ENCODE data around the gene GNG4.
A peak's percentile ranks its signal among the peaks of the same experiment; 100 is the strongest.

GNG4 gene
- 0.70 to 0.97 reads per million in 2 donors for total RNA-seq

DNA sequence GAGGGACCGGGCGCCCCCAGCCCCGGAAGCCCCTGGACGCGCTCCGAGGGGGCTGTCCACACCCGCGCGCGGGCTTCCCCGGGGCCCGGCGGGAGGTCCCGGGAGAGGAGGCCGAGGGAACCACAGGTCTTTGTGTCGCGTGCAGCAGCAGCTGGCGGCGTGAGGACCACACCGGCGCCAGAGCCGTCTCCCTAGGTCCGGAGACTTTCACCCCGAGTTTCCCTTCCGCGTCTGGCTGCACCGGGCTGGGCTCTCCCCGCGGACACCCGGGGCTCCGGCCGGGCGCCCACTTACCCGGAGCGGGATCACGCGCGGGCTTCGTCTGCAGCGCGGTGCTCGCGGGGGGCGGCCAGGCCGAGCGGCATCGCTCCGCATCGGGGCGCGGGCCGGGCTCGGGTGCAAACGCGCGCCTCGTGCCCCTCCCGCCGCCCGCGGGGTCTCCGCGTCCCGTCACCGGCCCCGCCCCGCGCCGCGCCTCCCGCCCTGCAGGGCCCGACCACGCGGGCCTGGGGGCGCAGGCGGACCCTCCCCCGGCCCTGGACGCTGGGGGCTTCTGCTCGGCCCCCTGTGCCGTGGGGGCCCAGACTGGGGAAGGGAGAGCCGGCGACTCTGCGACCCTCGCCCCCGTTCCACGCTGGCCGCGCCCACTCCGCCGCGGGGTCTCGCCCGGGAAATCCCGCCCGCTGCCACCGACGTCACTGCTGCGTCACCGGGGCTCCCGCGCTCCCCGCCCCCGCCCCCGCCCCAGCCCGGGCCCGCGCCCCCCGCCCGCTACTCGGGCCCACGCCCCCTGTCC lies at the start of gene GNG4:
TSS of gene GNG4 (minus strand) at position 417 of the 796 bp plus-strand sequence. CDS start 65,946 bp downstream, outside the sequence.
- peak; percentile 31 for DNase-seq

GRCh38 chr1:235697508-235697907 lies 47.9 kb upstream of the GNG4 start:
- DNase-seq: no peak

- DNase-seq: no peak
These were observed 39.8 kb upstream of the GNG4 start for GRCh38 chr1:235689356-235689755.

DNA sequence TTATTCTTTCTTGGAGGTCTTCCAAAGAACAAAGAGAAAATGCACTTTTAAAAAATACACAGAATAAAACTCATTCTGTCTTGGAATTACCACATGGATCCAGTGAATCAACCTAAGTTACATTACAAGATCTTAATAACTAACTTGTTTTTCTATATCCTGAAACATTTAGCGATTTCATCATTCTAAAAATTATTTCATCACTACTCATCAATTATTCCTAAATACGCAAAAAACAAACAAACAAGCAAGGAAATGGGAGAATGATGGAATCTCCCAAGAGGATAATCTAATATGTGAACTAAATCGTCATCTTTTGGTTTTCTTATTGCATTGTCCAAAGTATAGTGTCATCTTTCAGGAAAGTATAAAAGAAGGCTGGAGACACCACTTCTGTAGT lies 38.5 kb upstream of the GNG4 start:
- DNase-seq: no peak

- no peak for DNase-seq
These were observed 34.1 kb upstream of the GNG4 start for GRCh38 chr1:235683653-235684052.

DNA sequence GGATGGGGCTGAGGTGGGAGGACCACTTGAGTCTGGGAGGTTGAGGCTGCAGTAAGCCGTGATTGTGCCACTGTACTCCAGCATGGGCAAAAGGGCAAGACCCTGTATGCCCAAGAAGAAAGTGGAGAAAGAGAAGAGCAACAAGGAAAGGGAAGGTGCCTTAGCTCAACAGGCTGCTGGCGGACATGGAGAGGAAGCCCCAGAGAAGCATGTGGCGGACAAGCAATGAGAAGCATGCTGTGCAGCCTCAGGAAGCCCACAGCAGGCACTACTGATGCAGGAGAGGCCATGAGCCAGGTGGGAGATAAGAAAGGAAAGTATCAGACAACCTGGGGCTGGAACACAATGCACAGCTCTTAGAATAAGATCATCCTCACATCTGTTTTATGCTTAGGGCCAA lies 32.6 kb upstream of the GNG4 start:
- no peak for DNase-seq

- no peak for DNase-seq
These were observed 30.1 kb upstream of the GNG4 start for GRCh38 chr1:235679644-235680043.

GRCh38 chr1:235679005-235679404 lies 29.4 kb upstream of the GNG4 start:
- DNase-seq: no peak

DNA sequence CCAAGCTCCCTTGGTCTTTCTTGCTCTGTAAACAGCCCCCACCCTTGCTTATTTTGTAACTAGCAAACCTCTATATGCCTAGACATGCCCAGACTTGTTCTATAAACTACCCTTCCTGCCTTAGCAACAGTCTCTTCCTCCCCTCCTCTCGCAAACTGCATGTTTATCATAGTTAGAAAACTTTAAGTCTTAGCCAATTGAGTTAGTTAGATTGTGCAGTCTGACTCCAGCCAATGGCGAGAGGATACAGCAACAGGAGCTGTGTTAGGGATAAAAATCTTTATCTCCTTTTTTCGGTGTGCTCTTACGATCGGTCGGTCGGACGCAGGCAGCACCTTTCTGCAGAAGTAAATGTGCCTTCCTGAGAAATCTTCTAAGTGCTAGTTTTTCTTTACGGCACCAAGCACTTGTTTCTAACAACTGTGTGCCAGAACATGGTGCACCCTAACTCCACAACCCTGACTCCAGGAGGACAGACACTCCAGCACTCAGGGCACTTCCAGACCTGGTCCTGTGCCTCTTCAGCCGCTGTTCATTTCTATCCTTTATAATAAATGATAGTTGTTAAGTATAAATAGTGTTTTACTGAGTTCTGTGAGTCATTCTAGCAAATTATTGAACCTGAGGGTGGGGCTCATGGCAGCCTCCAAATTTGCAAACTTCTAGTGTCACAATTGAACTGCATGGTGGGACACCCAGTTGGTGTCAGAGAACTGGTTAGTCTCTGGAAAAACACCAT lies 25.7 kb upstream of the GNG4 start:
- DNase-seq: no peak

DNA sequence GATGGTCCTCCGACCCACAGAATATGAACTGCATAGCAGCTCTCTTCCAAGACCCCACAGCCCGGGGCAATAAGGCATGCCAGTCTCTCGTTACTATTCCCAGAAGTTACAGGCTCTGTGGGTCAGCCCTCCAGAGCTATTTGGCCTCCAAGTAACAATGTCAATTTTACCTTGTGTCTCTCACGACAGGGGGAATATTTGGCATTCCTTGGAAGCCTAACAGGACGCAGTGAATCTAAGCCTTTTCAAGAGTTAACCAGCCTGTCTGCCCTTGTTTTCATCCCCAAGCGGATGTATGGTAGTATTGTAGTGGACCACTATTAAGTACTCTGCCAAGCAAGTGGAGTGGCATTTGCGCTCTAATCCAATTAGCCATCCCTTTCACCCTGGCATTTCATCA lies 24.4 kb upstream of the GNG4 start:
- no peak for DNase-seq

GRCh38 chr1:235671992-235672391 lies 22.4 kb upstream of the GNG4 start:
- DNase-seq: no peak

GRCh38 chr1:235670157-235670776 lies 20.7 kb upstream of the GNG4 start:
- DNase-seq: no peak

GRCh38 chr1:235669277-235669676 lies 19.7 kb upstream of the GNG4 start:
- DNase-seq: no peak

DNA sequence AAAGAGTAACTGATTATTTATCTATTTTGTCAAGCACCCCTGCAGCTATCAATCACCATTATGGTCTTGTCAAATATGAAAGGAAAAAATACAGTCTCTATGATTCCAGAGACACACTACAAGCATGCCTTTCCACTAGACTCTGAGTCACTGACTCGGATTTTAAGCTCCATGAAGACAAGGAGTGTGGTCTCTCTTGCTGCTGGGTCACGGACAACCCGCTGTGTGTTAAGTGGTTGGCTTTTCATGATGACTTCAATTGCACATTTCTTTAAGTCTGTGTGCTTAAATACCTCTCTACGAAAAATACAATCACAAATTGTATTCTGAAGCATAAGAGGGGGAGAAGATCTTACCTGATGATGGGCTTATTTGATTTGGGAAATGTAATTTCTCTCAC lies 14.0 kb upstream of the GNG4 start:
- no peak for DNase-seq

GRCh38 chr1:235661568-235661967 lies 12.0 kb upstream of the GNG4 start:
- no peak for DNase-seq

DNA sequence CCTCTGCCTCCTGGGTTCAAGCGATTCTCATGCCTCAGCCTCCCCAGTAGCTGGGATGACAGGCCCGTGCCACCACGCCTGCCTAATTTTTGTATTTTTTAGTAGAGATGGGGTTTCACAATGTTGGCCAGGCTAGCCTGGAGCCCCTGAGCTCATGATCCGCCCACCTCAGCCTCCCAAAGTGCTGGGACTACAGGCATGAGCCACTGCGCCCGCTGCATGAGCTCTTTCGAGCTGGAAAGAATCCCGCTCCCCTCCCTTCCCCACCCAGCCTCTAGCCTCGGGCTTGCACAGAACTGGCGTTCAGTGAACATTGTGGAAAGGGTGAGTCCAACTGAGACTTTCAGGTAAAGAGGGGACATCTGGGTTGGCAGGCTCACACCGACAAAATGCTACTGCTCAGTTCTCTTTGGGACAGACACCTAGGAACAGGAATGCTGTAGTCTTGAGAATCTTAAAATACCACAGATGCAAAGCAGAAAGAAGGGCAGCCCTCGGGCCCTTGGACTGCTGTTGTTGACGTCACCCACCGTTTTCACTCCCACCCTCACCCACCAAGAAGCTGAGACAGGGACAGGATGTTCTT lies 9.7 kb upstream of the GNG4 start:
- no peak for DNase-seq

- no peak for DNase-seq
These were observed 8.4 kb upstream of the GNG4 start for GRCh38 chr1:235657747-235658526.

DNA sequence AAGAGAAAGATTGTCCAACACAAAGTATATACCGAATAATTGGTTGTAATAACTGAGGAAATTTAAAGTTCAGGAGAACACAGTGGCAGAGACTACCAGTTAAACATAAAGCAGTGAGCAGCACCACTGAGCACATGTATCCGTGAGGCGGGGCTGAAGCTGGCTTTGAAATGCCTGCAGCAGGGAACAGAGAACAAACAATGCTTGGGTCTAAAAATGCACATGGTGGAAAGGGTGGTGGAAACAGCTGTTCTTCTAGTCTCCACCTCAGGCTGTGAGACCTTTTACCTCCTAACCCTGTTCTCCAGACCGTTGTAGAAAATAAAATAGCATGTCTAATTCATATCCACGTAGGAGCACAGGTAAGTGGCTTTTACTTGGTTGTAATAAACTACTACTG lies 7.7 kb upstream of the GNG4 start:
- no peak for DNase-seq

GRCh38 chr1:235652364-235652763 lies 2.8 kb upstream of the GNG4 start:
- no peak for DNase-seq

DNA sequence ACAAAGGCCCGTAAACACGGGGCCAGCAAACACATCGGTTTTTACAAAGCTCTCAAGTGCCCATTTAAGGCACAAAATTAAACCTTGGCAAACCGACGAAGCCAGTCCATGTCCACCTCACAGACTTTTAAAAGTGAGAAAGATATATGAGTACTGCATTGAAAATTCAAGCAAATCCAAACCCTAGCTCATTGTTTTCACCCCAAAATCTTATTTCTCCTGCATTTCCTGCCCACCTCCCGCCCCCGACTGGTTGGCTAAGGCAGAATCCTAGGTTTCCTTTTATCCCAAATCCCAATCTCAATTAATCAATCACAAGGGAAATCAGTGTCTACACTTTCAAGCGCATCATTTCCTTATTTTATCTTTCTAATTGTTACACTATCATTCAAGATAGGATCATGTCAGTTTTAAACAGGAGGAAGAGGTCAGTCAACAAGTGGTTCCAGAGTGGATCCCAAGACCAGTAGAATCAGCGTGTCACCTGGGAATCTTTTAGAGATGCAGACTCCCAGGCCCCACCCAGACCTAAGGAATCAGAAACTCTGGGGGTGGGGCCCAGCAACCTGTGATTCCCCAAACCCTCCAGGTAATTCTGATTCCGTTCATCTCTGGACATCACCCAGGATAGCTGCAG lies 1.7 kb upstream of the GNG4 start:
- DNase-seq: no peak

- DNase-seq: no peak
These were observed 971 bp upstream of the GNG4 start for GRCh38 chr1:235650341-235651169.

Data from activated gamma-delta T cell (primary cell).